Ishikawa (cell line): ENCODE data around the gene GAS1.

Experiments used
- CEBPB ChIP-seq: IDR thresholded peaks from 2 replicates; pipeline ENCODE4 v1.6.1; 2012
- EP300 ChIP-seq: IDR thresholded peaks from 2 replicates; pipeline ENCODE4 v1.6.1; 2012; ENCODE audit warnings: borderline replicate concordance
- FOXM1 ChIP-seq: IDR thresholded peaks from 2 replicates; pipeline ENCODE4 v1.6.1; 2012; ENCODE audit warnings: low read depth, borderline replicate concordance
- NFIC ChIP-seq: IDR thresholded peaks from 2 replicates; pipeline ENCODE4 v1.6.1; 2012
- REST ChIP-seq: IDR thresholded peaks from 2 replicates; pipeline ENCODE4 v1.6.1; 2012; ENCODE audit warnings: low read depth, mild to moderate bottlenecking
- TAF1 ChIP-seq: IDR thresholded peaks from 2 replicates; pipeline ENCODE4 v1.6.1; 2012; ENCODE audit warnings: low read depth, mild to moderate bottlenecking
- TCF12 ChIP-seq: IDR thresholded peaks from 2 replicates; pipeline ENCODE4 v1.6.1; 2012; ENCODE audit warnings: low read depth
- TEAD4 ChIP-seq: IDR thresholded peaks from 2 replicates; pipeline ENCODE4 v1.6.1; 2012
- YY1 ChIP-seq: IDR thresholded peaks from 2 replicates; pipeline ENCODE4 v1.6.1; 2012; ENCODE audit warnings: low read depth

GRCh38 chr9:86903734-86904085 is 43.6 kb downstream of the GAS1 start:
- TF ChIP-seq TAF1 (no peak), REST (no peak), NFIC (no peak), EP300 (no peak), TEAD4 (no peak), TCF12 (no peak), CEBPB (no peak), FOXM1 (no peak), YY1 (no peak)
